ENCODE results near the gene SUPT3H.
A peak's percentile ranks its signal among the peaks of the same experiment; 100 is the strongest.

SUPT3H gene

GRCh38 chr6:44976677-44977641 is 400.8 kb downstream of the SUPT3H start:
- FAIRE-seq: no peak

DNA sequence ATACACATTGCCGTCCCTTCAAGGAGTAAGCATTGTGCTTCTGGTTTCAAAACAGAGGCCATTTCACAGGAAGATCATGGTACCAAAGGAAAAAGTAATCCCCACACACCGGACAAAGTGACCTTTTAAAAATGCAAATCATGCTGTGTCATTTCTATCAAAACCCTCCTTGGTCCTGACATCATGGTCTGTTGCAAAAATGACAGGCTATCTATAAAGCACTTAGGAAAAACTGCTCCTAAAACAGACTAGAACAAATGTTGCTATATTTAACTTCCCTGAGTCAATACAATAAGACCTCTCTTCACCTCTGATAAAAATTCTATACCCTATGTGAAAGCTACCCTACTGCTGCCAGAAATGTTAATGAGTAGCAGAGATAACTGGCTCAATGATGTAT is 403.2 kb downstream of the SUPT3H start:
- TF ChIP-seq, protein P1, sequence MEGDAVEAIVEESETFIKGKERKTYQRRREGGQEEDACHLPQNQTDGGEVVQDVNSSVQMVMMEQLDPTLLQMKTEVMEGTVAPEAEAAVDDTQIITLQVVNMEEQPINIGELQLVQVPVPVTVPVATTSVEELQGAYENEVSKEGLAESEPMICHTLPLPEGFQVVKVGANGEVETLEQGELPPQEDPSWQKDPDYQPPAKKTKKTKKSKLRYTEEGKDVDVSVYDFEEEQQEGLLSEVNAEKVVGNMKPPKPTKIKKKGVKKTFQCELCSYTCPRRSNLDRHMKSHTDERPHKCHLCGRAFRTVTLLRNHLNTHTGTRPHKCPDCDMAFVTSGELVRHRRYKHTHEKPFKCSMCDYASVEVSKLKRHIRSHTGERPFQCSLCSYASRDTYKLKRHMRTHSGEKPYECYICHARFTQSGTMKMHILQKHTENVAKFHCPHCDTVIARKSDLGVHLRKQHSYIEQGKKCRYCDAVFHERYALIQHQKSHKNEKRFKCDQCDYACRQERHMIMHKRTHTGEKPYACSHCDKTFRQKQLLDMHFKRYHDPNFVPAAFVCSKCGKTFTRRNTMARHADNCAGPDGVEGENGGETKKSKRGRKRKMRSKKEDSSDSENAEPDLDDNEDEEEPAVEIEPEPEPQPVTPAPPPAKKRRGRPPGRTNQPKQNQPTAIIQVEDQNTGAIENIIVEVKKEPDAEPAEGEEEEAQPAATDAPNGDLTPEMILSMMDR (IDR thresholded peaks at IDR 0.05; ENCODE audit: insufficient read depth, missing control alignments): no peak
- no peak for FAIRE-seq

More at GRCh38 chr6:44976677-44977641, 400.8 kb downstream of the SUPT3H start:
- no peak for DNase-seq (ENCODE audit: insufficient read length, low spot score)
- TF ChIP-seq, protein P1 (IDR thresholded peaks at IDR 0.05; ENCODE audit: insufficient read depth, missing control alignments): no peak

GRCh38 chr6:44972709-44973108 is 405.0 kb downstream of the SUPT3H start:
- DNase-seq (ENCODE audit: insufficient read length, low spot score): no peak
- TF ChIP-seq, protein P1 (IDR thresholded peaks at IDR 0.05; ENCODE audit: insufficient read depth, missing control alignments): no peak
- no peak for FAIRE-seq

More for the DNA sequence above, 403.2 kb downstream of the SUPT3H start:
- DNase-seq (ENCODE audit: insufficient read length, low spot score): no peak

- TF ChIP-seq, protein P1 (IDR thresholded peaks at IDR 0.05; ENCODE audit: insufficient read depth, missing control alignments): no peak
- FAIRE-seq (no peak), DNase-seq (ENCODE audit: insufficient read length, low spot score) (no peak)
These were observed 408.1 kb downstream of the SUPT3H start for GRCh38 chr6:44969446-44970185.

DNA sequence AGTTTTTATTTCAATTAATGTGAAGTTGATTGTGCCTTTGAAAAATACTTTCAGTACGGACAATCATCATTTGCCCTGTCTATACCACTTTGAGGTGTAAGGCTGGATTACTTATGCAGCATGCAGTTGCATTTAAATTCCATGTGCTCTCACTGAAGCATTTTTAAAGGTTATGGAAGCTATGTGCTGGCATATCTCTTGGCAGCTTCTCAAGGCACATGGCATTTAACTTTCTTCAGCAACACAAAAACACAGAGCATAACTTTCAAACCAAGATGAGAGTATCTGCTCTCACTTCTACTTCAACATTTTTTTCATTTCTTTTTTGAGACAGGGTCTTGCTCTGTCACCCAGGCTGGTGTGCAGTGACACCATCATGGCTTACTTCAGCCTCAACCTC is 410.3 kb downstream of the SUPT3H start:
- TF ChIP-seq, protein P1 (IDR thresholded peaks at IDR 0.05; ENCODE audit: insufficient read depth, missing control alignments): no peak
- DNase-seq (ENCODE audit: insufficient read length, low spot score) (no peak), FAIRE-seq (no peak)

DNA sequence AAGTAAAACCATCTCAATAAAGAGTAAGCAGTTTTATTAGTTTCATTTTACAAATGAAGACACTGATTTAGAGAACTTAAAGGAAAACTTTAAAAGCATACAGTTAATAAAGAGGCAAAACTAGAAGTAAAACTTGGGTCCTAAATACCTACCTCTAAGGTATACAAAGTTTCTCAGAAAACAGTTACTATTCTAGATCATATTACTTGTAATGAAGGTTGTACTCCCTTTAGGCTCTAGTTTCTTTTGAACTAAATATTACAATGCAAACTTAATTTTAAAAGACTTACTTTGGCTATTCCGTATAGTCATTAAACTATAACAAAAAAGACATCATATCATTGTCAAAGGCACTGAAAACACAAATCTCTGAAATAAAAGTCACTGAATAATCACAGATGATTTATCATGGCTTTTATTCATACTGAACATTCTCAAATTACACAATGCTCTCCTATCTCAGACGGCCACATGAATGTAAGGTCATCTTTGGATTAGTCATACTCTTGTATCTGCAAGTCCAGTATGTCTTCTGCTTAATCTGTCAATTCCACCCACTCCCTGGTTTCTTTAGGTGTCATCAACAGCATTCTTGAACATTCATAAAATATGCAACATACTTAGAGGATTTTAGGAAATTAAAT is 411.2 kb downstream of the SUPT3H start:
- TF ChIP-seq, protein P1 (IDR thresholded peaks at IDR 0.05; ENCODE audit: insufficient read depth, missing control alignments): no peak
- FAIRE-seq (peak; percentile 77), DNase-seq (ENCODE audit: insufficient read length, low spot score) (no peak)
